Karpas-422 (cell line): ENCODE measurements around the gene LDB1. TPM values are rescaled to one million over a fixed set of nuclear protein-coding genes. Genes with fewer than 3 reads are reported as not detected.

Experiments
- DNase-seq: peaks from one replicate; pipeline ENCODE4 v3.0.0-alpha.2; 2015
- H2AFZ ChIP-seq: fragments of 200-600 bp; sonication (generic); 2 replicates; pipeline ENCODE4 v1.6.1; 2014; ENCODE audit warnings: antibody characterized with exemption, low read length, mixed read lengths
- H3K27ac ChIP-seq: fragments of 200-600 bp; sonication (generic); 2 replicates; pipeline ENCODE4 v1.5.1; 2014; ENCODE audit warnings: mild to moderate bottlenecking, low read length, moderate library complexity
- H3K27me3 ChIP-seq: fragments of 200-600 bp; sonication (generic); 2 replicates; pipeline ENCODE4 v1.6.1; 2014; ENCODE audit warnings: low read length, mixed read lengths
- H3K36me3 ChIP-seq: fragments of 200-600 bp; sonication (generic); 2 replicates; pipeline ENCODE4 v1.6.1; 2014; ENCODE audit warnings: low read length, mixed read lengths; ENCODE audit not compliant: insufficient read depth
- H3K4me1 ChIP-seq: fragments of 200-600 bp; sonication (generic); 2 replicates; pipeline ENCODE4 v1.6.1; 2014; ENCODE audit warnings: mild to moderate bottlenecking, low read length, mixed read lengths
- H3K4me2 ChIP-seq: fragments of 200-600 bp; sonication (generic); 2 replicates; pipeline ENCODE4 v1.6.1; 2014; ENCODE audit warnings: low read length, low read depth, mild to moderate bottlenecking; ENCODE audit not compliant: poor library complexity, severe bottlenecking
- H3K4me3 ChIP-seq: fragments of 200-600 bp; sonication (generic); 2 replicates; pipeline ENCODE4 v1.5.1; 2014; ENCODE audit warnings: mild to moderate bottlenecking, antibody characterized with exemption, low read length, mixed read lengths
- H3K79me2 ChIP-seq: fragments of 200-600 bp; sonication (generic); 2 replicates; pipeline ENCODE4 v1.6.1; 2014; ENCODE audit warnings: mild to moderate bottlenecking, low read length, mixed read lengths
- H3K9ac ChIP-seq: fragments of 200-600 bp; sonication (generic); 2 replicates; pipeline ENCODE4 v1.6.0; 2014; ENCODE audit warnings: low read length
- H3K9me2 ChIP-seq: fragments of 200-600 bp; sonication (generic), shearing (Covaris generic); replicated peaks from 2 replicates; pipeline ENCODE4 v1.6.0; 2014; ENCODE audit warnings: mild to moderate bottlenecking, low read length, moderate library complexity; ENCODE audit not compliant: insufficient read depth
- H3K9me3 ChIP-seq: fragments of 300-700, 200-600 bp; sonication (generic); 2 replicates; pipeline ENCODE4 v1.6.1; 2014; ENCODE audit warnings: low read length, mixed read lengths
- H4K20me1 ChIP-seq: fragments of 200-600 bp; sonication (generic); 2 replicates; pipeline ENCODE4 v1.6.1; 2014; ENCODE audit warnings: mild to moderate bottlenecking, antibody characterized with exemption, low read length, low read depth; ENCODE audit not compliant: insufficient read depth
- total RNA-seq: library from RNA; depleted of rRNA; stranded (reverse); fragments of >200 nt; shearing (Covaris generic); gene quantifications from 2 replicates; pipeline ENCODE4 v1.2.3, GENCODE V29; 2014; ENCODE audit warnings: low replicate concordance

Gene LDB1
- total RNA-seq, 1 experiment from 2014 or later, result 24.7 TPM

- Histone ChIP-seq H3K9me2 (no peaks in the 10 kb centered on the region), H3K9me3 (no peaks in the 10 kb centered on the region), H3K9ac (no peak overlapping the region), H3K4me1 (no peaks in the 10 kb centered on the region), H3K27me3 (no peaks in the 10 kb centered on the region), H3K79me2 (peaks cover 24% of the 10 kb centered on the region), H3K4me3 (no peak overlapping the region), H3K36me3 (peaks cover 4% of the 10 kb centered on the region; the same call in 1 of the 2 replicates), H2AFZ (no peak overlapping the region), H3K27ac (no peak overlapping the region), H4K20me1 (no peaks in the 10 kb centered on the region), H3K4me2 (no peak overlapping the region)
- no peak for DNase-seq
Measured at GRCh38 chr10:102141583-102142107, 21.5 kb upstream of the LDB1 start.

- no peak overlapping the region for H3K27ac ChIP-seq
- no peaks in the 10 kb centered on the region; the same call in 1 of the 2 replicates for H4K20me1 ChIP-seq
- no peak overlapping the region for H2AFZ ChIP-seq
- H3K4me3 ChIP-seq, result no peak overlapping the region
- peaks cover 29% of the 10 kb centered on the region for H3K79me2 ChIP-seq
- H3K9me2 ChIP-seq, result no peaks in the 10 kb centered on the region
- no peaks in the 10 kb centered on the region for H3K9me3 ChIP-seq
- H3K4me2 ChIP-seq, result no peak overlapping the region
- no peaks in the 10 kb centered on the region for H3K4me1 ChIP-seq
- H3K9ac ChIP-seq, result no peak overlapping the region
- peaks cover 4% of the 10 kb centered on the region; the same call in 1 of the 2 replicates for H3K36me3 ChIP-seq
- H3K27me3 ChIP-seq, result no peaks in the 10 kb centered on the region
- no peak for DNase-seq
Measured at GRCh38 chr10:102140913-102141540, 20.9 kb upstream of the LDB1 start.

- Histone ChIP-seq H3K79me2 (peaks cover 37% of the 10 kb centered on the region), H2AFZ (no peak overlapping the region), H3K4me1 (no peaks in the 10 kb centered on the region), H3K9me3 (no peaks in the 10 kb centered on the region), H3K36me3 (peaks cover 4% of the 10 kb centered on the region; the same call in 1 of the 2 replicates), H3K4me3 (no peak overlapping the region), H3K27me3 (no peaks in the 10 kb centered on the region), H3K4me2 (no peak overlapping the region), H3K27ac (no peak overlapping the region), H3K9ac (no peak overlapping the region), H3K9me2 (no peaks in the 10 kb centered on the region), H4K20me1 (no peaks in the 10 kb centered on the region; the same call in 1 of the 2 replicates)
- DNase-seq, result no peak
Measured at GRCh38 chr10:102140218-102140617, 20.1 kb upstream of the LDB1 start.

- H3K27ac ChIP-seq, result no peak overlapping the region
- no peak overlapping the region for H3K4me3 ChIP-seq
- peaks cover 44% of the 10 kb centered on the region for H3K79me2 ChIP-seq
- peaks cover 6% of the 10 kb centered on the region for H3K4me1 ChIP-seq
- no peak overlapping the region for H3K4me2 ChIP-seq
- H2AFZ ChIP-seq, result no peak overlapping the region
- H4K20me1 ChIP-seq, result no peaks in the 10 kb centered on the region; the same call in 1 of the 2 replicates
- no peak for DNase-seq
- no peaks in the 10 kb centered on the region for H3K9me3 ChIP-seq
- H3K9ac ChIP-seq, result no peak overlapping the region
- no peaks in the 10 kb centered on the region for H3K9me2 ChIP-seq
- peaks cover 4% of the 10 kb centered on the region for H3K36me3 ChIP-seq
- H3K27me3 ChIP-seq, result no peaks in the 10 kb centered on the region
Measured at GRCh38 chr10:102139281-102140110, 19.3 kb upstream of the LDB1 start.

GRCh38 chr10:102135956-102136526 lies 15.9 kb upstream of the LDB1 start:
- Histone ChIP-seq H3K4me1 (peaks cover 17% of the 10 kb centered on the region), H3K9me3 (no peaks in the 10 kb centered on the region), H3K9me2 (no peaks in the 10 kb centered on the region), H3K4me3 (no peak overlapping the region), H3K27me3 (no peaks in the 10 kb centered on the region), H4K20me1 (no peaks in the 10 kb centered on the region; the same call in 1 of the 2 replicates), H3K9ac (no peak overlapping the region), H3K36me3 (no peaks in the 10 kb centered on the region; the same call in 1 of the 2 replicates), H3K79me2 (peaks cover 61% of the 10 kb centered on the region), H3K27ac (no peak overlapping the region), H3K4me2 (no peak overlapping the region), H2AFZ (no peak overlapping the region)
- DNase-seq, result no peak

GRCh38 chr10:102134416-102134815 lies 14.2 kb upstream of the LDB1 start:
- no peaks in the 10 kb centered on the region for H3K27me3 ChIP-seq
- H3K4me1 ChIP-seq, result peaks cover 20% of the 10 kb centered on the region
- DNase-seq, result no peak
- H3K4me3 ChIP-seq, result peak overlapping the region; percentile 94
- no peak overlapping the region for H2AFZ ChIP-seq
- H3K36me3 ChIP-seq, result no peaks in the 10 kb centered on the region; the same call in 1 of the 2 replicates
- no peaks in the 10 kb centered on the region; the same call in 1 of the 2 replicates for H4K20me1 ChIP-seq
- peak overlapping the region; percentile 73 for H3K4me2 ChIP-seq
- no peaks in the 10 kb centered on the region for H3K9me3 ChIP-seq
- peaks cover 58% of the 10 kb centered on the region for H3K79me2 ChIP-seq
- H3K9me2 ChIP-seq, result no peaks in the 10 kb centered on the region
- H3K27ac ChIP-seq, result peak overlapping the region; percentile 72; the same call in 1 of the 2 replicates
- peak overlapping the region; percentile 92 for H3K9ac ChIP-seq

GRCh38 chr10:102133373-102134195 lies 13.4 kb upstream of the LDB1 start:
- Histone ChIP-seq H3K27me3 (no peaks in the 10 kb centered on the region), H3K36me3 (no peaks in the 10 kb centered on the region; the same call in 1 of the 2 replicates), H3K4me2 (peak overlapping the region; percentile 73), H3K9ac (peak overlapping the region; percentile 92), H3K79me2 (peaks cover 56% of the 10 kb centered on the region), H4K20me1 (no peaks in the 10 kb centered on the region; the same call in 1 of the 2 replicates), H3K27ac (peak overlapping the region; percentile 72), H3K4me1 (peaks cover 20% of the 10 kb centered on the region), H2AFZ (no peak overlapping the region), H3K9me3 (no peaks in the 10 kb centered on the region), H3K9me2 (no peaks in the 10 kb centered on the region), H3K4me3 (peak overlapping the region; percentile 94)
- DNase-seq, result peak; percentile 86
